OCI-LY7 (cell line): ENCODE results near the gene BCL10. TPM values are rescaled to one million over a fixed set of nuclear protein-coding genes. Genes with fewer than 3 reads are reported as not detected.

Experiments used
- BruUV-seq: library from RNA; stranded (reverse); fragments of 400-500 nt; replicated peaks from 2 replicates; lab custom pipeline; 2021; lab: Mats Ljungman, UMichigan
- CTCF ChIA-PET: fragments of 300-600 bp; sonication (Branson Sonifier 250); formaldehyde crosslinking; loops from one replicate; lab custom pipeline; 2022; ENCODE audit warnings: antibody characterized with exemption; ENCODE audit not compliant: unreplicated experiment; lab: Charles Lee
- POLR2A ChIA-PET: fragments of 300-600 bp; sonication (Branson Sonifier 250); formaldehyde crosslinking; loops from one replicate; lab custom pipeline; 2022; ENCODE audit warnings: antibody characterized with exemption; lab: Charles Lee
- DNase-seq: peaks from one replicate; pipeline ENCODE4 v3.0.0-alpha.2; 2015; ENCODE audit warnings: low spot score
- H2AFZ ChIP-seq: fragments of 200-600 bp; sonication (generic), shearing (Covaris generic); 2 replicates; pipeline ENCODE4 v1.6.1; 2014; ENCODE audit warnings: mild to moderate bottlenecking, antibody characterized with exemption, low read length, moderate library complexity
- H3K27ac ChIP-seq: fragments of 200-600 bp; sonication (generic); 2 replicates; pipeline ENCODE4 v1.5.1; 2014; ENCODE audit warnings: mixed run types, low read depth, mild to moderate bottlenecking, moderate library complexity, low read length, inconsistent platforms; ENCODE audit not compliant: poor library complexity, severe bottlenecking
- H3K36me3 ChIP-seq: fragments of 200-600 bp; sonication (generic); 2 replicates; pipeline ENCODE4 v1.6.1; 2014; ENCODE audit warnings: mild to moderate bottlenecking, antibody characterized with exemption, low read length, moderate library complexity, mixed read lengths; ENCODE audit not compliant: insufficient read depth
- H3K4me1 ChIP-seq: fragments of 200-600 bp; sonication (generic); 2 replicates; pipeline ENCODE4 v1.5.1; 2014; ENCODE audit warnings: mild to moderate bottlenecking, low read length; ENCODE audit not compliant: insufficient read depth, poor library complexity, severe bottlenecking
- H3K4me2 ChIP-seq: fragments of 200-600 bp; sonication (generic); 2 replicates; pipeline ENCODE4 v1.6.1; 2014; ENCODE audit warnings: mild to moderate bottlenecking, low read length
- H3K4me3 ChIP-seq: fragments of 200-600 bp; sonication (generic); 2 replicates; pipeline ENCODE4 v1.5.1; 2014; ENCODE audit warnings: mild to moderate bottlenecking, low read depth, low read length; ENCODE audit not compliant: poor library complexity, severe bottlenecking
- H3K79me2 ChIP-seq: fragments of 200-600 bp; sonication (generic); 2 replicates; pipeline ENCODE4 v1.6.1; 2016; ENCODE audit warnings: low read depth, mild to moderate bottlenecking, low read length, moderate library complexity, mixed read lengths; ENCODE audit not compliant: insufficient read depth
- H3K9me2 ChIP-seq: fragments of 200-600 bp; sonication (generic); 2 replicates; pipeline ENCODE4 v1.6.1; 2016; ENCODE audit warnings: mild to moderate bottlenecking, low read length, mixed read lengths; ENCODE audit not compliant: insufficient read depth
- H3K9me3 ChIP-seq: fragments of 200-600 bp; sonication (generic); 2 replicates; pipeline ENCODE4 v1.6.1; 2014; ENCODE audit warnings: mild to moderate bottlenecking, mixed run types, low read length, mixed read lengths
- H4K20me1 ChIP-seq: fragments of 200-600 bp; sonication (generic); 2 replicates; pipeline ENCODE4 v1.6.1; 2014; ENCODE audit warnings: mild to moderate bottlenecking, antibody characterized with exemption, low read length, moderate library complexity, mixed read lengths; ENCODE audit not compliant: insufficient read depth
- CTCF ChIP-seq: fragments of 200-600 bp; sonication (generic); conservative IDR thresholded peaks from 2 replicates; pipeline ENCODE4 v1.5.1; 2014; ENCODE audit warnings: mild to moderate bottlenecking, antibody characterized with exemption, low read length, moderate library complexity, mixed read lengths
- EZH2phosphoT487 ChIP-seq: fragments of 200-600 bp; sonication (generic); IDR thresholded peaks from 2 replicates; pipeline ENCODE4 v1.6.1; 2018; ENCODE audit warnings: low read depth, borderline replicate concordance, mild to moderate bottlenecking, mixed run types, antibody characterized with exemption, low read length, moderate library complexity, mixed read lengths
- intact Hi-C: fragments of 100-400 bp; cut with micrococcal nuclease; formaldehyde crosslinking; loops from one replicate; pipeline ENCODE4 v1.10.0; 2022; ENCODE audit not compliant: unreplicated experiment
- total RNA-seq, 2 experiments: library from RNA; depleted of rRNA in 1 of 2; stranded (reverse); fragments of >200 nt in 1 of 2; shearing (Covaris generic) in 1 of 2; gene quantifications; 2 replicates each; pipeline ENCODE4 v1.2.3, GENCODE V29; 2014 to 2022

BCL10 gene
- total RNA-seq, 2 experiments from 2014 or later = 17.4 to 29.0 TPM

- Histone ChIP-seq H2AFZ (peak overlapping the region; percentile 46; the same call in 1 of the 2 replicates), H3K4me1 (peaks cover 19% of the 10 kb centered on the region), H3K9me3 (no peaks in the 10 kb centered on the region), H3K79me2 (no peaks in the 10 kb centered on the region), H3K27ac (peak overlapping the region; percentile 12), H3K36me3 (no peaks in the 10 kb centered on the region), H3K4me3 (peak overlapping the region; percentile 10), H3K9me2 (no peaks in the 10 kb centered on the region), H3K4me2 (peak overlapping the region; percentile 47), H4K20me1 (no peaks in the 10 kb centered on the region)
- DNase-seq = peak; percentile 55
- ChIA-PET POLR2A (interaction anchor here (0.6 to 2.1 kb wide), 5 partner anchors 9 to 141 kb away, joined by 3 to 13 read pairs (median 8); partner anchors contain the start of gene BCL10), CTCF (interaction anchor here (0.9 kb wide), 1 partner anchor 31 kb away, joined by 4 read pairs; the partner anchor contains the start of gene C1orf52)
- intact Hi-C loops = no loop called here
- BruUV-seq = no TSS peak
- TF ChIP-seq CTCF (no peak), EZH2phosphoT487 (no peak)
Measured at GRCh38 chr1:85289848-85290335, 13.5 kb upstream of the BCL10 start.

GRCh38 chr1:85289207-85289847 is 12.9 kb upstream of the BCL10 start:
- no peaks in the 10 kb centered on the region for H3K79me2 ChIP-seq
- no peak for DNase-seq
- peak overlapping the region; percentile 46; the same call in 1 of the 2 replicates for H2AFZ ChIP-seq
- H3K36me3 ChIP-seq = no peaks in the 10 kb centered on the region
- peak overlapping the region; percentile 47 for H3K4me2 ChIP-seq
- H3K4me1 ChIP-seq = peaks cover 19% of the 10 kb centered on the region
- H3K4me3 ChIP-seq = no peak overlapping the region
- H3K9me2 ChIP-seq = no peaks in the 10 kb centered on the region
- TF ChIP-seq EZH2phosphoT487 (no peak), CTCF (no peak)
- H3K9me3 ChIP-seq = no peaks in the 10 kb centered on the region
- BruUV-seq = no TSS peak
- no peaks in the 10 kb centered on the region for H4K20me1 ChIP-seq
- POLR2A ChIA-PET = interaction anchor here (0.6 to 2.1 kb wide), 6 partner anchors 8 to 142 kb away, joined by 3 to 13 read pairs (median 9); partner anchors contain the start of gene BCL10
- H3K27ac ChIP-seq = peak overlapping the region; percentile 12
- intact Hi-C loops = no loop called here
- CTCF ChIA-PET = interaction anchor here (0.9 kb wide), 1 partner anchor 30 kb away, joined by 4 read pairs; the partner anchor contains the start of gene C1orf52

- ChIA-PET POLR2A (no interaction called here), CTCF (interaction anchor here (1.8 kb wide), 1 partner anchor 25 kb away, joined by 8 read pairs; the partner anchor contains the start of gene C1orf52)
- Histone ChIP-seq H4K20me1 (no peaks in the 10 kb centered on the region), H3K79me2 (no peaks in the 10 kb centered on the region), H2AFZ (no peak overlapping the region), H3K4me1 (no peaks in the 10 kb centered on the region), H3K27ac (no peak overlapping the region), H3K36me3 (no peaks in the 10 kb centered on the region), H3K9me3 (0 out of 2 replicates have a peak, but pooled peaks cover 6% of the 10 kb centered on the region), H3K4me3 (no peak overlapping the region), H3K9me2 (no peaks in the 10 kb centered on the region), H3K4me2 (no peak overlapping the region)
- TF ChIP-seq EZH2phosphoT487 (no peak), CTCF (no peak)
- DNase-seq = no peak
- no TSS peak for BruUV-seq
- intact Hi-C loops = no loop called here
Measured at GRCh38 chr1:85284202-85284601, 7.8 kb upstream of the BCL10 start.
